ENCODE data around the gene SEPTIN5.

GRCh38 chr22:19675428-19675827 is 38.9 kb upstream of the SEPTIN5 start:
- TF ChIP-seq CTCF (IDR thresholded peaks at IDR 0.05; ENCODE audit: low read depth, low read length), result no peak
- no peak for TF ChIP-seq EZH2phosphoT487 (IDR thresholded peaks at IDR 0.05; ENCODE audit: low read depth)
